GM19035 (cell line): Measurements from ENCODE around the gene DENND4B.

Experiments
- ATAC-seq: cut with Tn5 transposase; IDR thresholded peaks from one replicate; pipeline ENCODE4 v1.9.1; 2021; ENCODE audit not compliant: unreplicated experiment

The DENND4B gene

GRCh38 chr1:153968972-153969371, 22.5 kb upstream of the DENND4B start:
- no peak for ATAC-seq

GRCh38 chr1:153968408-153968807, 21.9 kb upstream of the DENND4B start:
- ATAC-seq, result no peak

DNA sequence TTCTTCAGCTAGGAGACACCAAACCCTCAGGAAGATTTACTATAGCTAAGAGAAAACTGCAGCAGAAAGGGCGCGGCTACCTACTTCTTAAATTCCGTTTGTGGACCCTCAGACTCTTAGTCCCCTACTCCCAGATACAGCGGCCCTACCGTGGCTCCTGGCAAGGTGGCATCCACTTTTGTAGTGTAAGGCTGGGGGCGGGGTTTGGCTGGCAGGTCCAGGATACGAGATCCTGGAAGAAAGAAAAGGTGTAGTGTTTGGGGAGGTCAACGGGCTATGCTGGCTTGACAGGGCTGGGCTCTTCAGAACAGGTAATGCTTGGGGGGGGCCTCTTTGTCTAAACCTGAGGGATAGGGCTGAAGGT, 21.5 kb upstream of the DENND4B start:
- ATAC-seq, result no peak

DNA sequence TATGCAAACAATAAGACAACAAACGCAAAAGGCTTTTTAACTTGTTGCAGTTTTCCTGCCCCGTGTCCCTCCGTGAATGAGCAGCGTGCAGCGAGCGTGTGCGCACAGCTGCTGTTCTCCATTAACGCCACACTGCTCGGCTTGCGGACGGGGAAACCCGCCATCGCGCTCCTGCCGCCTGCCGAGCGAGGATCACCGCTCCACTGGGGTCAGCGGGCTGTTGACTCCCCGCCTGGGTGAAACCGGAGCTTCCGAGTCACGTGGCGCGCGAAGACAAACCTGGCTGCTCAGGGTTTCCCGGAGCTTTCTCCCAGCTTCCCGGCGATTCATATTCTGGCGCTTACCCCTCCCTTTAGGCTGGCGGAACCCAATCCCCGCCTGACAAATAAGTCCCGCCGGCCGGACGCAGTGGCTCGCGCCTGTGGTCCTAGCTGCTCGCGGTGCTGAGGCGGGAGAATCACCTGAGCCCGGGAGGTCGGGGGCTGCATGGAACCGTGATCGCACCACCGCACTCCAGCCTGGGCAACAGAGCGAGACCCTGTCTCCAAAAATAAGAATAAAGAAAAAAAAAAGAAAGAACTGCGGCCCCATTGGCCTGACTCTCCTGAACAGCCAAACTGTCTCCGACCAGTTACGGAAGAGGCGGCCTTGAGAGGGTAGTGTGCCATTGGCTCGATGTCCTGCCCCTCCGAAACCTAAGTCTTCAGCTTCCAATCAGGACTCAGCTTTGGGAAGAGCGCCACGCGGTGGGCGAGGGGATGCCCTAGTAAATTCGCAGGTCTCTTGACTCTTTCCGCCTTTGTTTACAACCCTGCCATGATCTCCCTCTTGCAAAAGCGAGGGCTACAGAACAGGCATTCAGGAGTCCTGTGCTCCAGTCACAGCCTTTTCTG, 20.8 kb upstream of the DENND4B start, which contains the start of gene CREB3L4:
Gene CREB3L4 (plus strand): TSS at position 796 of the 893 bp plus-strand sequence. CDS start 624 bp downstream, outside the sequence.
- ATAC-seq, result peak; percentile 74

- peak; percentile 2 for ATAC-seq
Observed at GRCh38 chr1:153963850-153964331, 17.4 kb upstream of the DENND4B start.

DNA sequence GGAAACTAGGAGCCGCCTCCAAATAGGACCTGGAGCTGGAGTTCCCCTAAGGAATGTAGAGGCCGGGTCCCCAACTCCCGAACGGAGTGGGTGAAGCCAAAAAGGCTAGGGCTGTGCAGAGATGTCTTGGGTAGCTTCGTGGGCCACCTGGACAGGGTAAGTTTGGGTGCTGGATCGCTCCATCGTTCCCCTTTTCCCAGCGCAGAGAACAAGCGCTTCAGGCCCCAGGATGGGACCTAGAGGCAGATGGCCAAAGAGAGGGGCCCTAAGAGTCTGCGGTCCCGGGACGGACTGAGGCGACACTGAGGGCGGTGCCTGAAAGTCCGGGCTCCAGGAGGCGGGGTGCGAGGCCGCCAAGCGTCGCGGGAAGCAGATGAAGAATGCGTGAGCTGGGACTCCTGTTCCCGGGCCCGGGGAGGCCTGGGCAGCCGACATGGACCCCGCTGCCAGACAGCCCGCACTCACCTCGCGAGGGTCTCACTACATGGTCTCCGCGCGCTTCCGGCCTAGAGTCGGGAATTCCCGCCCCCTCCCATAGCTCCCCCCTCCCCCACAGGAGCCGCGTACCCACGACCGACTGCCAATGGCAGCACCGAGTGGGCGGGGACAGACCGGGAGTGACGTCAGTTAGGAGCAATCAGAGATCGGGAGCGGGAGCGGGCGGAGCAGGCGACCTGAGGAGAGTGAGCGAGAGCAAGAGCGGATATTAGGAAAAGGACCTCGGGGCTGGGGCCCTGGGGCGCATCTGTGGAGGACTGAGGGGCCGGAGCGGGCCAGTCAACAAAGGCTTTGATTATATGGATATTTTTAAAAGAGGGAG, 16.7 kb upstream of the DENND4B start, which contains the start of gene SLC39A1:
Gene SLC39A1 (minus strand): TSS at position 508 of the 820 bp plus-strand sequence. CDS start 822 bp downstream, outside the sequence.
- ATAC-seq, result peak; percentile 48

- no peak for ATAC-seq
Observed at GRCh38 chr1:153962088-153963029, 15.8 kb upstream of the DENND4B start.

- ATAC-seq, result no peak
Observed at GRCh38 chr1:153961421-153961820, 14.9 kb upstream of the DENND4B start.

GRCh38 chr1:153960206-153960605, 13.7 kb upstream of the DENND4B start:
- no peak for ATAC-seq

DNA sequence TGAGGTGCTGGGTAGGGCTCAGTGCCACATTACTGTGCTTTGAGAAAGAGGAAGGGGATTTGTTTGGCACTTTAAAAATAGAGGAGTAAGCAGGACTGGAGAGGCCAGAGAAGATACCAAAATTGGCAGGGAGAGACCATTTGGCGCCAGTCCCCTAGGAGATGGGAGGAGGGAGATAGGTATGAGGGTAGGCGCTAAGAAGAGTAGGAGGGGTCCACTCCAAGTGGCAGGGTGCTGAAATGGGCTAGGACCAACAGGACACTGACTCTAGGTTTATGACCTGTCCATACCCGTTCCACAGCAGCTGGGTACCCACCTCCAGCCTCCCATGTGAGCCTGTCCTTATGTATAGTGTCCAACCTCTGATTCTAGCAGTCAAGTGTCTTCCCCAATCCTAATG, 12.9 kb upstream of the DENND4B start:
- ATAC-seq, result no peak

- no peak for ATAC-seq
Observed at GRCh38 chr1:153958961-153959260, 12.4 kb upstream of the DENND4B start.

GRCh38 chr1:153958111-153958960, 11.8 kb upstream of the DENND4B start, which contains the start of gene CRTC2:
CRTC2 (minus strand) TSS chr1:153958612; CDS start chr1:153958497, 115 bp downstream.
- ATAC-seq, result peak; percentile 77

DNA sequence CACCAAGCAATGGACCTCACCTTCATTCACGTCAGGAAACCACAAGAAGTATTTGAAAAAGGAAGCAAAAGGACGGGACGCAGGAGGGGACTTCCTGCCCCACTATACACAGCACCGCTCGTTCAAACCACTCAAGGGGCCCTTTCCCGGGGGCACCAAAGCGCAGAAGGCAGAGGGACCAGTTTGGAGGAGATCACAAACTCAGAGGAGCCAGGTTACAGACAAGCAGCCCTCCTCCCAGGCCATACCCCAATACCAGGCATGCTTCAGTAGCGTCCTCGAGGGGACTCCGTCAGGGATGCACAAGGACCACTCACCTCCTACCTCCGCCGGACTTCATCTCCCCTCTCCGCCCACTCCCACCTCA, 11.2 kb upstream of the DENND4B start:
- ATAC-seq, result peak; percentile 17

DNA sequence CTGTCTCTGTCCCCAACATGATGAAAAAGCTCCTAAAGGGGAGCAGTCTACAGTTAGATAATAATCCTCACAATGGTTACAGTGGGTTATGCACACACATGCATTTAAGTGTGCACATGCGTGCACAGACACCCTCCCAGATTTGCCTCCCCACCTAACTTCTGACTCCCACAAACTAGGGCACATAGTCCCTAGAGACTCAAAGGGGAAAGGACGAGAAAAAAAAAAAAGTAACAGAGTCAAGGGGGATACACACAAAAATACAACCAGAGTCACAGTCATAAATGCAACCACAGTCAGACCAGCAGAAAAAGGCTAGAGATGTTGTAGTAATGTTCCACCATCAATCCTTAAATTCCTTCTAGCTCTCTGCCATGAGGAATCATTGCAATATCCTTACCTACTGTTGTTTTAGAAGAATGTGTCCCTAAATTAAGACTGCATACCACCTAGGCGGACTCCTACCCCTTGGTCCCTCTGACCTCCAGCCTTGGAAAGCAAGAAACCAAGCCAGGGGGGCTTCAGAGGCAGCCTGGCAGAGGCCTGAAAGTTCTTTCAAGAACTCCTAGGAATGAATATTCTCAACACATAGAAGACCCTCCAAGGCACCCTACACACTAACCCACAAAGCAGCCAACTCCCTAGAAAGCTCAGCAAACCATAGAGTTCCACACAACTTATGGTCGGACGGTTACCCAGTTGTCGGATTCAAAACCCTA, 10.6 kb upstream of the DENND4B start:
- no peak for ATAC-seq

DNA sequence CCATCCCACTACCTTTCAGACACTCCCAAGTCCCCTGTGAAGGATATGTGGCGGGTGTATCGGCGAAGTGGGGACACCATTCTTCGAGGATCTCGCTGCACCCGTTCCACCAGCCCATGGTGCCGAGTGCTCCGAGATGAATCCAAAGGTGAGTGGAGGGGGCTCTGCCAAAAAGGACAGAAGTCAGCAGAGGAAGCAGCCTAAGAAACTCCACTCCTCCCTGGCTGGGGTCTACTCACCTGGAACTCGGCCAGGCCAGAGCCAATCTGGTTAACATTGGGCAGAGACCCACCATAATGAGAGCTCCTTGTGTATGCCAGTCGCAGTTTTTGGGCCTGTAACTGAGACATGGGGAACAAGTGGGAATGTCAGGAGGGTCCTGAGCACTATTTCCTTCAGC, 8.3 kb upstream of the DENND4B start:
- ATAC-seq, result no peak

- ATAC-seq, result no peak
Observed at GRCh38 chr1:153953859-153954365, 7.4 kb upstream of the DENND4B start.

DNA sequence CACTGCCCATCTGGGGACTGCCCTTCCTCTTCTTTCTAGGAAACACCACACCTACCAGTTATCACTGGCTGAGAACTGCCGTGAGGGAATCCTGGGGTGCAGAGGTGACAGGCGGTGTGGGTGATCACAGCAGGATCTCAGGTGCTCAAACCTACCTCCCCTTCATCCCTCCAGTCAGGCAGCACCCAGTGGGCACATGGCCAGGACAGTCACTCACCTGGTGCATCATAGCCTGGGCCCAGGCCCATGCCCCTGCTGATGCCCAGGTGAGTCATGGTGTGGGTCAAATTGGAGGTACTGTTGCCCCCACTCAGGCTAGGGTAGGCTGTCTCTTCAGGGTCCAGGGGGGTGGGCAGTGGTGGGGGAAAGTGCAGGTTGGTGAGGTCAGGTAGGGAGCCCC, 5.3 kb upstream of the DENND4B start:
- ATAC-seq, result no peak

DNA sequence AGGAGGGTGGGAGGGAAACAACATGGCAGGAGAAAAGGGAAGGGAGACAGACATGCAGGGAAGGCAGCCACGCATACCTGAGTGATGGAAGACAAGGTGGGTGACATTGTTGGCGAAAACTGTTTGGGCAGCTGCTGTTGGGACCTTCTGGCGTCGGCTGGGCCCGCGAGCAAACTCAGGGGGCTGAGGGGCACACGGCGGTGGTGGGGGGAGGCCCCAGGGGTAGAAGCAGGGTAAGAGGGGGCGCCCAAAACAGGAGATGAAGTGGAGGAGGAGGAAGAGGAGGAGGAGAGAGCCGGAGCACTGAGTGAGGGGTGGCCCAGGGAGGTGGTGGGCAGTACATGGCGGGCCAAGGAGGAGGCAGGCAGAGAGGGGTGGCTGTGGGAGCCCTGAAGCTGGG, 4.7 kb upstream of the DENND4B start:
- no peak for ATAC-seq
